IPS-18c (cell line): ENCODE measurements around the gene DHPS.
"Not testable (repeated sequence)": the region's sequence is repeated elsewhere in the genome, so short reads cannot be mapped to it uniquely, and the experiment has no call there.

Experiments
- H3K4me3 ChIP-seq: 2 replicates; pipeline ENCODE4 v1.7.0; 2013; ENCODE audit warnings: low read depth, mild to moderate bottlenecking, low read length, moderate library complexity; ENCODE audit not compliant: insufficient read depth
- H3K9me3 ChIP-seq: one replicate; pipeline ENCODE4 v1.6.1; 2013; ENCODE audit warnings: mild to moderate bottlenecking, low read length, moderate library complexity; ENCODE audit not compliant: control insufficient read depth, insufficient read depth

DHPS gene

DNA sequence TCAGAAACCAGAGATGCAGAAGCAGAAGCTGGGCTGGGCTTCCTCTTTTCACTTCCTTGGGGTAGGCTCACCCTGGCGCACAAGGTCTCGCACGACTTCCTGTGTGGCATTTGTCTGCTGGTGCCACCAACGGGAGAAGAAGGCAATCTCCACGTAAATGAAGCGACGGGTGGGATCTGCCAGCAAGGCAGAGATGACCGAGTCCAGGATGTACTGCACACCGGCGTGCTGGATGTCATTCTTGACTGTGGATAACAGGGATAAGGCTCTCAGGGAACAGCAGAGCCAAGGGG, 16.5 kb downstream of the DHPS start:
- H3K4me3 ChIP-seq = no peak overlapping the region
- peaks cover 2% of the 10 kb centered on the region for H3K9me3 ChIP-seq

DNA sequence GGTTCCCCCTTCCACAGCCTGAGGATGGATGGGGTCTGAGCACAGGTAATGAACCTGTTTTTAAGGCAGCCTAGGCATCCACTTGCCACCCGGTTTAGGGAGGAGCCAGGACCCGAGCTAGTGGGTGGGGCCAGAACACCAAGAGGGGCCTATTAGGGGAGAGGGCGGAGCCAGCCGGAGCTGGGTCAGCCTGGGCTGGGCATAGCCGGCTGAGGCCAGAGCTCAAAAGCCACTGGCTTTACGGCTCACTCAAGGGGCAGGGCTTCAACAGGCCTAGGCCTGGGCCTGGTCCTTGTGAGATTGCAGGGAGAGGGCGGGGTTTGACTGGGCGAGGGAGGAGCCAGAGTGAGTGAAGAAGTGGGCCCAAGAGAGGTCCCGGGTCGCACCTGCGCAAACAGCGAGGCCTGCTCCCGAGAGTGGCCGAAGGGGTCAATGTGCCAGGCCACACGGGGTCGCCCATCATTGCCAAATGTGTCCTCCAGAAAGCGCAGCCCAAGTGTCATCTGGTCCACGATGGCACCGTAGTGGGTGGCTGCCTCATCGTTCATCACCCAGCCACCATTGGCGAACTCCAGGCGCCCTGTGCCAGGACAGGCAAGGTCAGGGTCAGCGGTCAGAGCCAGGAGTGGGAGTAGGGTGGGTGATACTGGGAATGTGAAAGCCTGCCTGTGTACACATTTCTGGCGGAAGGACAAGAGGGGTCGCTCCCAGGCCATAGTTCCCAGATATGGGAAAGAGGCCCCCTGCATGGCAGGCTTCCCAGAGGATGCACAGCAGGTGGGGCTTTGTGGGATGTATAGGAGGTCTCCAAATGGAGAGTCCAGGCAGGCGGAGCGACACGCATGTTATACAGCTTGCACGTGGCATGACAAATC, 17.0 kb downstream of the DHPS start:
- Histone ChIP-seq H3K9me3 (peaks cover 2% of the 10 kb centered on the region), H3K4me3 (no peak overlapping the region; the same call in 1 of the 2 replicates)

DNA sequence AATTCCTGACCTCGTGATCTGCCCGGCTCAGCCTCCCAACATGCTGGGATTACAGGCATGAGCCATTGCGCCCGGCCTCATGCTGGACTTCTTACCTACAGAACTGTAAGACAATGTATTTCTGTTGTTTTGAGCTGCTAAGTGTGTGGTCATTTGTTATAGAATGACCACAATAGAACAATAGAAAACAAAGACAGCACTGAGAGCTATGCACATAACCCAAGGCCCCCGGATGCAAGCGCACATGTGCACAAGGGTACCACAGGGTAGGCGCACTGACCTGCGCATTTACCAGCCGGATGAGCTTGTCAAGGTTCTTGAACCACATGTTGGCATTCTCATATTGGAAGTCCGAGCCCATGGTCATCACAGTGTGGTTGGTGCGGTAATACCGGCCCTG, 20.7 kb downstream of the DHPS start:
- no peaks in the 10 kb centered on the region for H3K9me3 ChIP-seq
- no peak overlapping the region for H3K4me3 ChIP-seq

DNA sequence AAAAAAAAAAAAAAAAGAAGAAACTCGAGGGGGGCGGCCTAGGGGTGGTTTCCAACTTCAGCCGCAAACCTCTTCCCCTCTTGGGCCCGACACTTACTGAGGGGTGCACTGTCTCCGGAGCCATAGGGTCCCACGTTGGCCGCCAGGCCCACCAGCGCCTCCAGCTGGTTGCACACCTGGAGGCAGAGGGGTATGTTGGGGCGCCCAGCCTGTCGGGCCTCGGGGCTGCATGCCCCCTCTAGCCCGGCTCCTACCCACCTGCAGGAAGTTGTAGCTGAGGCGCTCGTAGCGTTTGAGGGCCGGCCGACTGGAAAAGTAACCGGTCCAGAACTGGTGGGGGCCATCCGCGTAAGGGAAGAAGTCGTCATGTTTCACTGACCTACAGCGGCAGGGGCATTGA, 23.7 kb downstream of the DHPS start:
- H3K9me3 ChIP-seq = no peaks in the 10 kb centered on the region
- H3K4me3 ChIP-seq = no peak overlapping the region

DNA sequence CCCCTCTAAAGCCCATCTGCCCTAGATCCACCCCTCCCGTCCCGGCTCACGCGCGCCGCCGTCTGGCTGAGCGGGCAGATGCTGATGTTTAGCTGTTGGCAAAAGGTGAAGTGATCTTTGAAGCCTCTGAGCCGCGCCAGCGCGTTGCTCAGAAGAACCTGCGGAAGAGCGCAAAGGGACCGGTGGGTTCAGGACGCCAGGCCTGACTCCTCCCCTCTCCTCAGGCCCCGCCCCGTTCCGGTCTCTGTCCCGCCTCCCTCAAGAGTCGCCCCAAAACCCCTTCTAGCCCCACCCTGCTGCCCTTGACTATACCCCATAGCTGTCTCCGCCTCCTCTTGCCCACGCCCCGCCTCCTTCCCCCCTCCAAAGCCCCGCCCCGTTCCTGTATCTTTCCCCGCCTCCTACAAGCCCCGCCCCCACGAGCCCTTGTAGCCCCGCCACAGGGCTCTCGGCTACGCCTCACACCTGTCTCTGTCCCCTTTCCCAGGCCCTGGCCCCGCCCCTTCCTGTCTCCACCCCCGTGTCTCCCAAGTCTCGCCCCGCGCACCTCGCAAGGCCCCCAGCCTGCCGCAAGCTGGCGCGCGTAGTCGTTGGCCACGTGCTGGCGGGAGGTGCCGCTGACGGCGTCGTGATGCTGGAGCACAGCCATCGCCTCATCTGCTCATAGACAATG, 24.6 kb downstream of the DHPS start:
- no peaks in the 10 kb centered on the region for H3K9me3 ChIP-seq
- H3K4me3 ChIP-seq = peak overlapping the region; percentile 11; the same call in 1 of the 2 replicates

DNA sequence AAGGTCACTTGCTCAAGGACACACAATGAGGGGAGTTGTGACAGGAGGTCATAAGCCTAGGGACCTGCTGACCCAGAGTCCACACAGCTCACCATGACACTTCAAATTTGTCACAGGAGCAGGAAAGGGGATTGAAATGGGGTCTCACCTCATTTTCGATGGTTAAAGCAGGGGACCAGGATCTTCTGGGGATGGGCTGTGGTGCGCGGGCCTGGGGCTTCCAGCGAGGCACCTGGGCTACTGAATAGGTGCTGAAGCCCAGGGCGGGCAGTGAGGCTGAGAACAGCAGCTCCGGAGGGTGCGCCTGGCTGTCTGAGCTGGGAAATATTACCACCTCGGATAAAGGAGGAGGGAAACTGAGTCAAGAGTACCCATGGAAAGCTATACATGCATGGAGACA, 26.1 kb downstream of the DHPS start:
- Histone ChIP-seq H3K4me3 (no peak overlapping the region), H3K9me3 (no peaks in the 10 kb centered on the region)

DNA sequence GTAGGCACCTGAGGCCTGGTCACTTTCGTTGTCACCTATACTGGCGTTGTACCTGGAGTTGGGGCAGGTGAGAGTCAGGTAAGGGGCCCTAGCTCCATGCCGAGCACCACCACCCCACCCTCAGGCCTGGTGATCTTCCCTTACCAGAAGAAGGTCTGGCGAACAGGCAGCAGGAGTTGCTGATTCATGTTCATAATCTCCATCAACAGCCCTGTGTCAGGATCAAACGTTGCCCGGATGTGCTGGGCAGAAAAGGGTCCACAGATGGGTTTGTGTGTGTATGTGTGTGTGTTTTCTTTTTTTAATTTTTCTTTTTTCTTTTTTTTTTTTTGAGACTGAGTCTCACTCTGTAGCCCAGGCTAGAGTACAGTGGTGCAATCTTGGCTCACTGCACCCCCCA, 29.5 kb downstream of the DHPS start:
- Histone ChIP-seq H3K4me3 (no peak overlapping the region), H3K9me3 (no peaks in the 10 kb centered on the region)

DNA sequence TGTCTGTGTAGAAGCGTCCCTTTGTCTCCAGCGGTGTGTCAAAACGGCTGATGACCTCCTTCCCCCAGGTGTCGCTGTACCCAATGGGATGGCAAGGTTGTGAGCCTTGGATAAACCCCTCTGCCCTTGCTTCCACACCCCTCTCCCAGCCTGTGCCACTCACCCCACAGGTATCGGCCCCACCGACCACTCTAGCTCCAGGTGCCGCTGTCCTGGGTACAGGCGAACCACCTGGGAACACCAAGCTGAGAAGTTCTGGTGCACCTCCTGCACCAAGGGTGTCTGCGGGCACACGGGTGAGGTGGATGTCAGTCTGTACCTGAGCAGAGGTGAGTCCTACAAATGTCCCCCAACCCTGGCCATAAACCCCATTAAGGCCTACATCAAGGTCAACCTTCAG, 31.7 kb downstream of the DHPS start:
- H3K4me3 ChIP-seq = no peak overlapping the region
- H3K9me3 ChIP-seq = no peaks in the 10 kb centered on the region

DNA sequence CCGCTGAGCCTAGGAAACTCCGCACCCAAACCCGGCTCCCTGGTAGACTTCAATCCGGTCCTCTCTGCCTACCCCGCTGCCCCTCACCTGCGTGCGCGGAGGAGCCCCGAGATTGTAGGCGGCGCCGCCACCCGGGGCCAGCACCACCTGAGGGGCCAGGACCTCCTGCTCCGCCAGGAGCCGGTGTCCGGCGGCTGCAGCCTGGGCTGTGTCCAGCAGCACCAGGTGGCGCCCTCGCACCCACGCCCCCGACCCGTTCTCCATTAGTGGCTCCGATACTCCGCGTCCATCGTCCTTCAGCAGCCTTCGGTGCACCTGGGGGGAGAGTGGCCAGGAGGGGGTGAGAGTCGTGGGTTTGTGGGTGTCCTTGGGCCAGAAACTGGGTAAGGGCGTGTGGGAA, 33.6 kb downstream of the DHPS start:
- H3K4me3 ChIP-seq = peak overlapping the region; percentile 22; the same call in 1 of the 2 replicates
- no peaks in the 10 kb centered on the region for H3K9me3 ChIP-seq

DNA sequence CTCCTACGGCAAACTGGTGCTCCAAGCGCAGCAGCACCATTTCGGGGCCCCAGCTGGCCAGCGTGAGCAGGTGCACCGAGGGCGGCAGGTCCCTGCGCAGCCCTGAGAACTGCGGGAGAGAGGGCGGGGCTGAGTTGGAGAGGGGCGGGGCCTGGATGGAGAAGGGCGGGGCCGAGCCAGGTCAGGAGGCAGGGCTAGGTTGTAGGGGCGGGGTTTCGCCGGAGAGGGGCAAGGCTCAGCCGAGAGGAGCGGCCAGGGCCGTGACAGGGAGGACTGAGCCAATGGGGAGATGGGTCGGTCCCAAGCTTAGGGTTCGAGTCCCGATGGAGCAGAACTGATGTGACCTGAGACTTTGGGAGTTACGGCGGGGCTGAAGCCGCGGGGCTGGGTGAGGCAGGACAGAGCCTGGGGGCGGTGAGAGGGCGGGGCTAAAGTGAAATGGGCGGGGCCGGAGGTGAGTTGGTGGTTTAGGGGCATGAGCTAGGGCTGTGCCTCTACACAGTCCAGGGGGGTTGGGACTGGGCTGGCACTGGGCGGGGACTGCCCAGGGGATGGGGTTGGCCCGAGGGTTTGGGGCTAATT, 34.1 kb downstream of the DHPS start:
- Histone ChIP-seq H3K9me3 (no peaks in the 10 kb centered on the region), H3K4me3 (peak overlapping the region; percentile 22; the same call in 1 of the 2 replicates)

DNA sequence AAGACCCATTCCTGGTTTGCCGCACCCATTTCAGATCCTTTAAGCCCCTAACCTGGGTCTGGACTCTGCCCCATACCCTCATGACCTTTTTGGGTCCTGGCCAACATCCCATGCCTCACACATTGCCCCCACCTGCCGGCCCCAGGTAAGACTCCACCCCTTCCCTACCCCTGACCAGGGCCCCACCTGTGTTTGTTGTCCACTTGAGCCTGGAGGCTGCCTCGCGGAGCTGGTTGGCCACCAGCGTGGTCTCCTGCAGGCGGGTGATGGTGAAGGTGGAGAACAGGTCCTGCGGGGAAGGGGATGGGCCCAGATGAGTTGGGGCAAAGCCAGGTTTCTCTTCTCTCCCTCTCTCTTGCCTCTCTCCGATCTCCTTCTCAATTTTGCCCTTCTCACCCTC, 34.6 kb downstream of the DHPS start:
- no peak overlapping the region for H3K4me3 ChIP-seq
- no peaks in the 10 kb centered on the region for H3K9me3 ChIP-seq

DNA sequence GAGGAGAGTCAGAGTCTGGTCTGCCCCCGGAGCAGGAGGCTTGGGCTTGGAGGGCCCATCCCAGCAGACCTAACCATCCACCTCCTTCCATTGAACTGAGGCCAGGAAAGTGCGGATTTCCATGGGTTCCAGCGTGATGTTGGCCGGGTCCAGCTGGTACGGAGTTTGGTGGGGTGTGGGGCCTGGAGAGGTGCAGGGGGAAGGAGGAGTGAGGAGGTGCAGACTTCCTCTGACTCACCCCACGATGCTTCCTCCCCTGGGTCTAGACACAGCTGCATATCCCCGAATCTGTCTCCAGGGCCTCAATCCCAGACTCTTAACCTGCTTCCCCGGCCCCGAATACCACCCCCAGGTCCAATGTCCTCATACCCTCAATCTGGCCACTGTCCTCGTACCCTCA, 35.1 kb downstream of the DHPS start:
- H3K4me3 ChIP-seq = no peak overlapping the region
- H3K9me3 ChIP-seq = no peaks in the 10 kb centered on the region

DNA sequence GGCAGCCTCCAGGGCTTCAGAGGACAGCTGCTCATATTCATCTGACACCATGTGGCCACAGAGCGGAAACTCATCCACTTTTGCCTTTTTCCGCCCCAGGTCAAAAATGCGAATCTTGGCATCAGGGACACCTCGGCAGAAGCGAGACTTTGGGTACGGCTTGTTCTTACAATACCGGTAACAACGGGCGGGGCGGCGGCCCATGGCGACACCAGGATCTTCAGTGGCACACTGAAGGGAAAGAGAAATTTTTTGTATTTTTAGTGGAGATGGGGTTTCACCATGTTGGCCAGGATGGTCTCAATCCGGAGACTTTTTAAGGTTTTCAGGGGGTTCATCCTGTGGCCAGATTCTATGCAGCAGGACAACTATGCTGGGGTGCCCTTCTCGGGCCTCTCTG, 38.0 kb downstream of the DHPS start:
- H3K9me3 ChIP-seq, H3K4me3 ChIP-seq: not testable (repeated sequence)

DNA sequence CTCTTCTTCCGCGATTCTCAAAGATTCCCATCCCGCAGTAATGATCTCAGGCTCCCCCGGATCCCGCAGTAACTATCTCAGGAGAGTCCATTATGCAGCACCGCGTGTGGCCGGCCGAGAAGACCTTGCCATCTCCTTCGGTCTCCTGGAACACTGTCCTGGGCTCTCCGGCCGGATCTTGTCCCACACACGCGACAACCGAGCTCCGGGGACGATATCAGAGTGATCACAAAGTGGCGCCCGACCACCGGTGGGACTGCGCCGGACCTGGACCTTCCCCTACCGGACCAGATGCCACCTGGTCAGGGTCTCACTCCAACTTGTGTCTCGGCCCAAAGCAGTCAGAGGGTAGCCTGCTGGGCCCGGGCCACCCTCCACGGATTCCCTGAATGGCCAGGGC, 39.2 kb downstream of the DHPS start:
- H3K4me3 ChIP-seq = no peak overlapping the region
- no peaks in the 10 kb centered on the region for H3K9me3 ChIP-seq

DNA sequence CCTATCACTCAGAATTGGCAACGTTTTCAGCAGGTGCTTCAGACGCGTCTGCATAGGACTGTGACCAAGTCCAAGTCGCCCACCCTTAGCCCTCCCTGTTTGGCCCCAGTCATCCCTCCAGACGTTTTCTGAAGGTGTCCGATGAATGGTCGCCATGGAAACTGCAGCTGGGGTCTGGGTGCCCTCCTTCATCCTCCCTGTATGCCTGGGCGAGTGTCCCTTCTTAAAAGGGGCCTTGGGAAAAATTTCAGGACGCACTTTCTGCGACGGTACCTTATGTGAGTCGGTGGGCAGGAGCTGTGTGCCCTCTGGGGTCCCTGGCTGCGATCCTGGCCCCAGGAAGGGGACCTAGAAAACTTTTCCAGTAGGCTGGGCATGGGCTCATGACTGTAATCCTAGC, 40.2 kb downstream of the DHPS start:
- no peaks in the 10 kb centered on the region for H3K9me3 ChIP-seq
- H3K4me3 ChIP-seq = no peak overlapping the region

DNA sequence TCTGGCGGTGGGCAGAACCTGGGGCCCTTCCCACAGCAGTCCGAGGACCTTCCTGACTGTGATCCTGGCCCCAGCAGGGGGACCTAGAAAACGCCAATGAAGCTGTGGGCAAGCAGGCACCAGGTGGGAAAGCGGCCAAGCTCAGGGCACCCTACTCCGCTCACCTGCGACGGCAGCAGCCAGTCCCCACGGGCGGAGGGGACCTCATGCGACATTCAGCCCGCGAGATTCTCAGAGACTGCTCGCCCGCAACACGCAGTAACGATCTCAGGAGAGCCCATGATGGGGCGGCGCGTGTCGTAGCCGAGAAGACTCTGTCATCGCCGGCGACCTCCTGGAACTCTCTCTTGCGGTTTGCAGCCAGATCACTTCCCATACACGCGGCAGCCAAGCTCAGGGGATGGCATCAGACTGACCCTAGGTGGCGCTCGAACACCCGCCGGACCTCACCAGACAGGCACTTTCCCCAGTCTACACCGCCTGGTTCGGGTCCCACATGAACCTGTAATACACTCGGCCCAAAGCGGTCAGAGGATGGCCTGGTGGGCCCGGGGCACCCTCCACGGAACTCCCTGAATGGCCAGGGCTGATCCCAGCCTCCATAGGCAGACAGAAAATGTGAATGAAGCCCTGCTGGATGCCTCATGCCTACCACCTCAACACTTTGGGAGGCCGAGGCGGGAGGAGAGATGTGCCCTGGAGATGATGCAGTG, 41.6 kb downstream of the DHPS start:
- no peaks in the 10 kb centered on the region for H3K9me3 ChIP-seq
- H3K4me3 ChIP-seq = 0 out of 2 replicates have a peak overlapping the region, but pooled peaks have one; percentile 34

DNA sequence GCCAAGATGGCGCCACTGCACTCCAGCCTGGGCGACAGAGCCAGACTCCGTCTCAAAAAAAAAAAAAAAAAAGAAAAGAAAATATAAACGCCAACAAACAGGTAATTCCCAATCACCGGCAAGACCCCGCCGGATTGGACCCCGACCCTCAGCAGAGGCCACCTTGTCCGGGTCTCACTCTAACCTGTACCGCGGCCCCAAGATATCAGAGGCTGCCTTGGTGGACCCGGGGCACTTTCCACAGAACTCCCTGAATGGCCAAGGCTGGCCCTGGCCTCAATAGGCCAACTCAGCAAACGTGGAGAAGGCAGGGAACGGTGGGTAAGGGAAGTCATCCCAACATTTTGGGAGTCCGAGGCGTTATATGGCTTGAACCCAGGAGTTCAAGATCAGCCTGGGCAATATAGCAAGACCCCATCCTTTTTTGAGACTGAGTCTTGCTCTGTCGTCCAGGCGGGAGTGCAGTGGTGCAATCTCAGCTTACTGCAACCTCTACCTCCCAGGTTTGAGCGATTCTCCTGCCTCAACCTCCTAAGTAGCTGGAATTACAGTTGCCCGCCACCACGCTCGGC, 43.0 kb downstream of the DHPS start:
- Histone ChIP-seq H3K9me3 (no peaks in the 10 kb centered on the region), H3K4me3 (no peak overlapping the region)
